ENCODE data around the gene GPR119.
A peak's percentile ranks its signal among the peaks of the same experiment; 100 is the strongest.
"Not testable (repeated sequence)": the region's sequence is repeated elsewhere in the genome, so short reads cannot be mapped to it uniquely, and the experiment has no call there.

GPR119 gene

DNA sequence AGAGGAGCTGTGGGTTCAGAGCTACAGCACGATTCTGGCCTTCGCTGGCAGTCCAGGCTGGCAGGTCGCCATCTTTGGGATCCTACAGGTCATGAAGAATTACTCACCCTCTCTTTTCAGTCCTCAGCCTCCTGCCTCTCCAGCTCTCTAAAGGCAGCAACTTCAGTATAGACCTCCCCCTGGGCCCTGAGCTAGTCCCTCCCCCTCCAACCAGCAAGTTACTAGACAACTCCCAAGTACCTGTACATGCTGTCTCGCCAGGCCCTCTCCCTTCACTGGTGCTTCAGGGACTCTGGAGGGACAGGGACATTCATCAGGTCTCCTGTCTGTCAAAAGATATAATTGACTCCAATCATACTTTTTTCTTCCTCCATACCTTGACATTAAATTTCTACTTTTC lies at the start of gene GPR119:
TSS of gene GPR119 (minus strand) at position 155 of the 400 bp plus-strand sequence. CDS start 227 bp downstream, outside the sequence.
- no peak for DNase-seq

DNA sequence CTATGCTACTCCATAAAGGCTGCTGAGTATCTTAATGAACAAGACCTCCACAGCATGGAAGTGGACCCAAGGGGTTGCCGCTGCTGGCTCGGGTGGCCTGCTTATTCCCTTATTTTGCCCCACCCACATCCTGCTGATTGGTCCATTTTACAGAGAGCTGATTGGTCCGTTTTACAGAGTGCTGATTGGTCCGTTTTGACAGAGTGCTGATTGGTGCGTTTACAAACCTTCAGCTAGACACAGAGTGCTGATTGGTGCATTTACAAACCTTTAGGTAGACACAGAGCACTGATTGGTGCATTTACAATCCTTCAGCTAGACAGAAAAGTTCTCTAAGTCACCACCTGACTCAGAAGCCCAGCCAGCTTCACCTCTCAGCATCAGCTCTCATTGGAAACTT lies 43.8 kb upstream of the GPR119 start:
- not testable (repeated sequence) for DNase-seq

DNA sequence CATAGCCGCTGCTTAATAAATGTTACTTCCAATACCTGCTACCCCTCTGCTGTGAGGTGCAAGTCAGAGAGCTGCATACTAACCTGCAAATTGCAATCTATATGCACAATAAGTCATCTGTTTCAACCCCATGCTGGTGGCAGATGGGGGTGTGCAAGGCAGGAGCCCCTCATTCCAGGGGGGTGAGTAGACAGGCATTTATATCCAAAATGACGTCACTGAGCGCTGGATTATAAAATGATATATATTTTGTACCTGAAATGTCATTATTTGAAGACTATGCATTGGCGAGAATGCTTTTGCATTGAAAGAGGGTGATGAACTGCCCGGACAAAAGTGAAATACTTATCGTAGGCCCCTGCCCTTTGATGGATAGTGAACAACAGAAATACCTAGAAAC lies 41.1 kb upstream of the GPR119 start:
- DNase-seq, result no peak

DNA sequence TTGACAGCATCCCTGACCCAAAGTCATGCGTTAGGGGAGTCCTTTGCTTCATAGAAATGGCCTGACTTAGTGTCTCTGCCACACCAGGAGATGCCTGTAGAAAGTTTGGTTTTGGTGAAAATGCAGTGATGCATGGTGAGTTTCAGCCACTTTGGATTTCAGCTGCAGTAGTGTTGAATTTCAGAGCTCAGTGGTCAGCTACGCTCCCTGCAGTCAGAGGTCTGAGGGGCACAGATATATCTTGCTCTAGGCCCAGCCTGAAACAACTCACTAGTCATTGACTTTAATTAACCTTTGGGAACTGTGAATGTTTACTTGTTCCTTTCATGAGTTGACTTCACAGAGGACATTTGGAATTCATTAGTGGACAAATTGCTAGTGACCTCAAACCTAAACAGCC lies 33.8 kb upstream of the GPR119 start:
- DNase-seq, result no peak

DNA sequence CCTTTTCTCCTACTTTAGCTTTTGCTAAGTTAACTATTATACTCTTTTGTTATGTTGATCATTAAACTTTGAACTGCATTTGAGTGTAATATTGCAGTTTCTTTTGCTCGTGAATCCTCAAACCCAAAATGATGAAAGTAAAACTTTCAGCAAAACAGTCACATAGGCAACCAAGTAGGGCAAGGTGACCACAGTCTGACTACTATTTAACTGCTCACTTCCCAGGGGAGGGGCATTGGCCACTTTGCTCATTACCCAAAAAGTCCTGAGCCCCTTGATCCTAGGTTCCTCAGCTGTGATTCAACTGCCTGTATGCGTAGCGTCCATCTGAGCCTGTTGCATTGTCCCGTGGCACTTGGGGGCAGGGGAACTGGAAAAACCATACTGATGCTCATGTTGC lies 33.3 kb upstream of the GPR119 start:
- DNase-seq, result no peak

DNA sequence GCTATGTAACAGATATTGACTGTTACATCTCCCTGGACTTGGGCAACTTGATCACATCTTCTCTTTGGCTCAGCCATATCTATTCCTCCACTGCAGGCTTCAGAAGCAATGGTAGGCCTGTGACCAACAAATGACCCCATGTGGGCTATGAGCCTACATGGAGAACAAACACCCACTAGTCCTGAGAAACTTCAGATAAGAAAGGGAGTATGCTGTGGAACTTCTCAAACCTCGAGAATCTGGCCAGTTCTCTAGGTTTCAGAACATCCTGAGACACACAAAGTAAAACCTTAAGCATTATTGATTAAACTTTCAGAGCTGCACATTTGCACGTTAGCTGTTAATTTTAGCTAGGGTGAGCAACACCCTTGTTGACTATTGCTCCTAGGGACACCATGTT lies 32.6 kb upstream of the GPR119 start:
- DNase-seq, result no peak

DNA sequence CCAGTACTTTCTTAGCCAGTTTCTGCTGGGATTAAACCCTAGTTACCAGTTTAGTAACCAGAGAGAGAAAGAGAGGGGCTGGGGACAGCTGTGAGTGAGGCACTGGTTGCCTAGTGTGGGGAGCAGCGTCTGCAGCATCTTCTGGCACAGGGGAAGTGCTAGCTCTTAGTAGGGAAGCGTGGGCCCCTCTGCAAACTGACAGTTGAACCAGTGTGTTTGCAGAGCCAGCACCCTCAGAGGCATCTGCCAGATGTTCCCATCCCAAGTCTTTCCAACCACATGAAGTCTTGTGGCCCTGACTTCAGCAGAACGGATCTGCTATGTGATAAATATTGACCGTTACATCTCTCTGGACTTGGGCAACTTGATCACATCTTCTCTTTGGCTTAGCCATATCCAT lies 31.3 kb upstream of the GPR119 start:
- no peak for DNase-seq

DNA sequence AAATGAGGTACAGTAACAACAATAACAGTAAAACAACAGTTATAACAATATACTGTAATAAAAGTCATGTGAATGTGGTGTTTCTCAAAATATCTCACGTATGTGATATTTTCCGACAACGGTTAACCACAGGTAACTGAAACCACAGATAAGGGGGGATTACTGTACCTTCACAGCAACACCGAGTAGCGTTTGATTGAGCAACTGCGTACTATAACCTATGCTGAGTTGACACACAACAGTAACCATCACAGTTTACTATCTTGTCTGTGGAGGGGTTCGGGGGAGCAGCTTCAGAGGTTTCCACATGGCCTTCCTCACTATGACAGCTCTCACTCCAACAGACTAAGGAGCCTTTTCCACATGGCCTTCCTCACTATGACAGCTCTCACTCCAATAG lies 29.7 kb upstream of the GPR119 start:
- no peak for DNase-seq

DNA sequence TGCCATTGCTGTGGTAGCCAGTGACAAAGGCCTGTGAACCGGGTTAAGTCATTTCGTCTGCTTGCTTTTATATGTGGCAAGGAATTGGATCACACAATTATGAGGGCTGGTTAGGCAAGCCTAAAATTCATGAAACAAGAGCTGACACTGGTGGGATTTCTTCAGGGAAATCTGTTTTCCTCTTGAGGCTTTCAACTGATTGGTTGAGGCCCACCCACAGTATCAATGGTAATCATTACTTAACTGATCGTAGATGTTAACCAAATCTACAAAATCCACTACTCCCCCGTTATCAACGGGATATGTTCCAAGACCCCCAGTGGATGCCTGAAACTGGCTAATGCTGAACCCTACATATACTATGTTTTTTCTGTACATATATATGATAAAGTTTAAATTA lies 29.3 kb upstream of the GPR119 start:
- DNase-seq, result no peak

DNA sequence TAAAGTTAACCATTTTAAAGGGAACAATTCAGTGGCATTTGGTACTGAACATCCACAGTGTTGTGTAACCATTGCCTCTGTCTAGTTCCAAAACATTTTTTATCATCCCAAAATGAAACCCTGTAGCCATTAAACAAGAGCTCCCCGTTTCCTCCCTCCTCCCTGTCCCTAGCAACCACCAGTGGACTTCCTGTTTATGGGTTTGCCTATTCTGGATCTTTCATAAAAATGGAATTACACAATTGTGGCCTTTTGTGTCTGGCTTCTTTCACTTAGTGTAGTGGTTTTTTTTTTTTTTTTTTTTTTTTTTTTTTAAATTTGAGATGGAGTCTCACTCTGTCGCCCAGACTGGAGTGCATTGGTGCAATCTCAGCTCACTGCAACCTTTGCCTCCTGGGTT lies 27.9 kb upstream of the GPR119 start:
- no peak for DNase-seq

DNA sequence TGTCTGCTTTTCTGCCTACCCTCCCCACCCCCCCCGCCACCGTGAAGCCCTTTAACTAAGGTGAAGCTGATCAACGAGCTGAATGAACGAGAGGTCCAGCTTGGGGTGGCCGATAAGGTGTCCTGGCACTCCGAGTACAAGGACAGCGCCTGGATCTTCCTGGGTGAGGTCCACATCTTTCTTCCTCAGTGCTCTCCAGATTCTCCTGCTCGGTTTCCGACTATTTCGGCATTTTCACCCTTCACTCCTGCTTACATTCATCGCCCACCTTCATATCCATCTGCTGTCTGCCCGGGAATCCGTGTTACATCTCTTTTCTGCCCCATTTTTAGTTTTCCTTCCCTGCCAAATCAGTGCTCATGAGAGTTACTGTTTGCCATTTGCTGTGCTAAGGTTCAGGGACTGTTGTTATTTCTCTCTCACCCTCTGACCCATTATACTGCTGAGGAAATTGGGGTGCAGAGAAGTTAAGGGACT lies 16.8 kb upstream of the GPR119 start:
- no peak for DNase-seq

DNA sequence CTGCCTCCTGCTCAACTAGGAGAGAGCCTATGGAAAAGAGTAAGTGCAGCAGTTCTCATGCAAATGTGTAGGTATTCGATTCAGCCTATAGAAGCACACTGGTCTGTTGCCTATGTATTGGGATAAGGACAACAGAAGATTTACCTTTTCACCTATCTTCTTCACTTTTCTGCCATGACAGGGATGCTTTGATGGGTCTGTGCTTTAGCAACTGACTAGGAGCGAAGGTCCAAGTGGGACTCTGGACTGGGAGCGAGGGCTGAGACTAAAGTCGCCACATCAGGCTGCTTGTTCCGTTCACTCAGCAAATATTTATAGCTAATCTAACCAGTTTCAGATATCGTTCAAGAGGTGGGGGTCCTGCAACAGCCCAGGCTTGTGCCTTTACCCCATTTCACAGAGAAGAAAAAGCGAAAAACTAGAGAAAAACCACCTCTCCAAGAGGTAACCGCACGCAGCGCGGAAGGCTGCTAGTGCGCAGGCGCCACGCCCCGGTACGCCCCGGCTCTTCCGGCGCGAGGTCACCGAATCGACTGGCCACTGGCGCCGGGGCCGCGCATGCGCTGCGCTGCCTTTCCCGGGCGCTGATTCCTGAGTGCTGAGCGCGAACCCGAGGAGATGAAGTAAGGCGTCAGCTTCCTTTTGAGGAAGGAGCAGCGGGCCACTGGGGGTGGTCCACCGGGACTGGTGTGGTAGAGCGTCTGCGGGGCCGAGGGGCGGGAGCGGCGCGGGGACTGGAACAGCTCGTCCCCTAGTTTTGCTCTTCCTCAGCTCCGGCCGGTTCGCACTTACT lies 16.1 kb upstream of the GPR119 start, which contains the start of gene RBMX2:
TSS of gene RBMX2 (plus strand) at position 573 of the 793 bp plus-strand sequence. CDS start at position 619, 46 bp downstream.
- DNase-seq, result peak; percentile 83

DNA sequence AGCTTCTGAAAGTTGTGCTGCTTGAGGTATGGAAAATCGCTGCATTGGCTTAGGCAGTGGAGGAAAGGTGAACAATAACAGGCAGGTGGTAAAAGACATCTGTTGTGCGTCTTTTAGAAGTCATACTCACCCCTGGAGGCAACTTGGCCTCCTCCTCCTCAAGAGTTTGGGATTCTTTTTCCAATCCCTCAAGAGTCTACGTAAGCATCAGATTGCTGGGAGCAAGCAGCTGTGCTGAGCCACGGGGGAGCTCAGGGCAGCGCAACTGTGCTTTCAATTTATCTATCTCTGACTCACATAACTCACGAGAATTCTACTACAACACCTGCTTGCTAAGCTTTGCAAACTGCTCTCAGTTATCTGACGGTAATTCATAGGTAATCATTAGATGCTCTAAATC lies 9.9 kb upstream of the GPR119 start:
- DNase-seq, result no peak

DNA sequence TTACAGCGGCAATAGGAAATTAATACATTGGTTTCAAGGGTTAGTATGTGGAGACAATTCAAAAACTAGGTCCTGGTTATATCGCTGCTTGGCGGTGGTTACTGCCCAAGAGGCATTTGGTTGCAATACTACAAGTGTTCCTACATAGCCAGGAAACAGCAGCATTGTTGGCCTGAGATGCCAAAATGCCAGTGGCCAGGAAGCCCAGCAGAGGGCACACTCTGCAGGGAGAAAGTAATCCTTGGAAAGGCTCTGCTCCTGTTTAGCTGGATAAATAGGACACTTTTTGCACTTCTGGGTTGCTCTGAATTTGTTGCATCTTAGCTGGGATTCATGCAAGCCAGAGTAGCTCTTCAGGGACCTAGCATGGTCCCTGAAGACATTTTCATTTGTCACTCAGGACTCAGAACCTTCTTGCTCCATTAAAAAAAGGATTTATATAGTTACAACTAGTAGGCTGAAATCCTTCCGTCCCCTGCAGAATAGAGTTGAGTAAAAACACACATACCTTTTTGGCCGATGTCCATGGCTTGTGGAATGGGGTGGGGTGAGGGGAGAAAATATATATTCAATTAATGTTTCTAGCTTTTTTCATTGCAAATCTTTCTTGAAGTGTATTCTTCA lies 8.1 kb upstream of the GPR119 start:
- DNase-seq, result peak; percentile 21

DNA sequence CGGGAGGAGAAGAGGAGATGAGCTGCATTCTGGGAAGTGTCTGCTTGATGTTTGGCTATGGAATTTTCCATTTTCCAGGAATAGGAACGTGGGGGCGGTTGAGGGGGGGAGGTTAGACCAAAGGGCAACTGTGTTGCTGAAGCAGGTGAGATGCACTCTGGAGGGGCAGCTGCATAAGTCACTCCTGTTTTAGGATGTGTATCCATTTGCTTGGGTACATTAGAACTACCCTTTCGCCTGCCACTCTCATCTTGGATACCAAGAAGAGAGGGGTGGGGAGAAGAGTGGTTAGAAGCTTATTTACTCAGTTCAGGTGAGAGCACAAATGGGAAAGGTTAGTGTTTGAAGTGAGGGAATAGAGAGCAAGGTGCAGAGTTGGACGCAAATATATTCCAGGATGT lies 934 bp upstream of the GPR119 start:
- no peak for DNase-seq

DNA sequence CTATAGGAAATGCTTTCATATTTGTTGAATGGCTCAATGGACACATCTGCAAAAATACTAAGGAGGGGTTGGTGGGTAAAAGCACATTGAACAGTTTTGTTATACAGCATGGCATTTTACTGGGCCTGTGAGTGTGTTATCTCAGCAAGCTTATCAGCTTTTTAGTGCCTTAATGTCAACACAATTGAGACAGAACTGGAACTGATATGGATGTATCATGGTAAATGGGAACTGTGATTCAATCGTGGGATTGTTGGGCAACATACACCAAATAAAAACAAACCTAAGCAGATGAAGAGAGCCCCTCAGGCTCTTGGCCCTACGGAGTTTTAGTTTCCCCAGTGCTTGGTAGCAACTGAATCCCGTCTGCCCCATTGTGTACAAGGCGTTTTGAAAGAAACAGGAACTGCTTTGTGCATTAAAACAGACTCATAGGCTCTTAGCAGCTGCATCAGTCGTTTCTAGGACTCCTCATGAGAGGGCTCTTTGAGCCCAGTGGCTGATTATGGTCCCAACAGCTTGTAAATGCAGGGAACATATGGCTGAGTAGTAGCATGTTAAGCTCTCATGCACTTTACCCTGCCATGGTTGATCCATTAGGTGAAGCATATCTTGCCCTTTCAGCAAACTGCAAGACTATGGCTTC lies 7.3 kb downstream of the GPR119 start:
- DNase-seq, result peak; percentile 32

DNA sequence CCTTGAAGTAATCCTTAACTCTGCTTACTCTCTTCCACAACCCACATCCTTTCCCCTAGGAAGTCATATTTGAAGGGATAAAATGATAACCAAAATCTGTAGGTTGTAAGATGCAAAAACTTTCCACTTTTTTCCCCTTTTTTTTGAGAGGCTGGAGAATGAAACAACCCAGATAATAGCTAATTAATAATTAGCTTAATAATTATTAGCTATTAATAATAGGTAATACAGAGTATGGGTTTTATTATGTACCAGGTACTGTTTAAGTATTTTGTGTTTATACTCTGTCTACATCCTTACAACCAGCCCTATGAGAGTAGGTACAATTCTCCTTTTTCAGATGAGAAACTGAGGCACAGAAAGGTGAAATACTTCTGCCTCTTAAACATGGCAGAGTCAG lies 9.4 kb downstream of the GPR119 start:
- DNase-seq, result no peak

DNA sequence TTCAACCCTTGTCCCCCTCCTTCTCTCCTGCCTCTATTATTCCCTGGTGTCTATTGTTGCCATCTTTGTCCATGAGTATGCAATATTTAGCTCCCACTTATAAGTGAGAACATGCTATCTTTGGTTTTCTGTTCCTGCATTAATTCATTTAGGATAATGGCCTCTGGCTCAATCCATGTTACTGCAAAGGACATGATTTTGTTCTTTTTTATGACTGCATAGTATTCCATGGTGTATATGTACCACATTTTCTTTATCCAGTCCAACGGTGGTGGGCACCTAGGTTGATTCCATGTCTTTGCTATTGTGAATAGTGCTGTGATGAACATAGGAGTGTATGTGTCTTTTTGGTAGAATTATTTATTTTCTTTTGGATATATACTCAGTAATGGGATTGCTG lies 33.4 kb downstream of the GPR119 start:
- not testable (repeated sequence) for DNase-seq

DNA sequence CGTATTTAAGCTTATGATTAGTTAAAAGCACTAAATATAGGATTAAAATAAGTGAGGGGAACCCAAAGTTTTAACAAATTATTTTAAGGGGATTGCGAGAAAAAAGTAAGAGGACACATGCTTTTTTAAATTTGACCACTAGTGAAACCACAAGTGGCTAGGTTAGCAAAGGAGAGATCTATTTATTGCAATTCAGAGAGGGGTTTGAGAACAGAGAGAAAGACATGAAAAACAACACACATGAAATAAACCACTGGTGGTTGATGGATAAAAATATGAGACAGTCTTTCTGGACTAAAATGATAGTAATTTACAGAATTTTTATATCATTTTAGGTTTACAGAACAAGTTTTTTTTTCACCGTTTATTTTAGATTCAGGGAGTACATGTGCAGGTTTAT lies 33.9 kb downstream of the GPR119 start:
- DNase-seq, result no peak

DNA sequence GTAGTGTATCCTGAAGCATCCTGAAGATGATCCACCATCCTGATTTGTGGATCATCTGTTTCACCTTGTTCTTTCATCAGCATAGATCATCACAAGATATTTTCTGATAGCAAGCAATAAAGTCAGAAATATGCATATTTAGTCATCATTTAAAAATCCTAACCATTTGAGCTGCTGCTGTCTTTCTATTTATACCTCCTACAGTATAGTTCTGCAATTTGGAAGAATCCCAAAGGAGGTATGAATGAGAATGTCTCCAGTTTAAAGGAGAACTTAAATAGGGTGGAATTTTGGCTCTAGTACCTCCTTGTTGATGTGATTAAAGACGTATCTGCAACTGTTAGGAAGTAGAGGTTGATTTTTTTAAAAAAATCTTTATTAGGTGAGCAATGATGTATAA lies 38.2 kb downstream of the GPR119 start:
- DNase-seq, result no peak

DNA sequence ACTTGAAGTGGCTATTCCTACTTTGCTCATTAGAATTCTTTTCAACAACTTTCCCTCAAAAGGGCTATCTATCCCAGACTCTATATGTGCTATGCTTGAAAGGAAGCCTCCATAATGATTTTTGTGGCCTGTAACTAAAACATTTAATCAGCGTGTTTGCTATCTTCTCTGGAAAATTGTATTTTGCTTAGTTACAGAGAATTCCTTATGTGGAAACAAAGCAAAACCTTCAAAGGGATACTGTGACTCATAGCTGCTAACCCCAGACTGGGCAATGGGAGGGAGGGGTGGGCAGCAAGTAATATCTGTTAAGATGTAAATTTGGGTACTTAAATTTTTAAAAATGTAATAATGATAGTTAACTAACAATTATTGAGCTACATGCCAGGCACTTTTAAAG lies 42.1 kb downstream of the GPR119 start:
- DNase-seq, result no peak

DNA sequence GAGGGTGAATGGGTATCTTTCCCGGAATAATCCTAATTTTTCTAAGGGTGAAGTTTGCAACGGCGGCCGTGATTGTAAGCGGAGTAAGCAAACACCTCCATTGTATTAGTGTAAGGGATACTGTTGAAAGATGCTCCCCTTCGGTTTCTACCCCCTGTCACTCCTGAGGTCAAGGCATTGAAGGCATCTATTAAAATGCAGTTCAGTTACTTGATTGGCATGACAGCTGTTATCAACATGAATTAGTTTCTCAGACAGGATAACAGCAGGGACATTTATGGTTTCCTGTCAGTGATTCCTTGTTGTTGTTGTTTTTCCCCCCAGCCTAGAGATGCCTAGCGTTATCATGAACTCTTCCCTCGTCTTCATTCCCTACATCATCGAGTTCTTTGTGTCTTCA lies 45.2 kb downstream of the GPR119 start:
- no peak for DNase-seq

DNA sequence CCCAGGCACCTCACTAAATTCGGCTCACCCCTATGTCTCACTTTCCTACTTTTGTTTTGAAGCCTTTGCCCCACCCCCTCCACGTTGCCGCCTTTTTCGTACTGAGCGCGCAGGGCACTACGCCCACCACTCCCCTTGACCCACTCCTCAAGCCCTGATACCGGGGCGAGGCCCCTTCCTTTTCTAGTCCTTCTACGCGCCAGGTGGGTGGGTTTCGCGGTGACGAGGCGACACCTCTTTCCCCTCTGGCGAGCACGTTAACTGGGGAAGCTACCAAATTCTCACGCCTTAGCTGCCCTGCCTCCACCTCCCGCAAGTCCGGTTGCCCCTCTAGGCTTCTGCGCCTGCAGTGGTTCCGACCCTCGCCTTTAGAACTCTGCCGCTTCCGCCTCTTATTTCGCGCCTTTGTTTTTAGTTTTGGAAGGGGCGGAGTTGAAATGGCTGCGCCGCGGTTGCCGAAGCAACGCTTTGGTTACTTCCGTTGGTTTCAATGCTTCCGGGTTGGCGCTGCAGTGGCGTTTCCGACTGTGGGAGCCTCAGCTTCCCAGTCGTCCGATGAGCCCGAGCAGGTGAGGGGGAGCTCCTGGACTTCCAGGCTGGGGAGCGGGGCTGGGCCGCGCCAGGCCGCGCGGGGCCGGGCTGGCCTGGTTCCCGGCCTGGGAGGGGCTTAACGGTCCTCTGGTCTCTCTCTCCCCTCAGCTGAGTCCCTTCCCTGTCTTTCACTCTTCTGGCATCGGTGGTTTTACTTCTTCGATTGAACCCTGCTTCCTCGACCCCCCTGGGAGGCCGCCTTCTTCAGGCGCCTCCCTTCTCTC lies 45.9 kb downstream of the GPR119 start, which contains the start of gene SLC25A14:
TSS of gene SLC25A14 (plus strand) at position 512 of the 815 bp plus-strand sequence. CDS start 360 bp downstream, outside the sequence.
- DNase-seq, result peak; percentile 82
